Right lung (tissue), 5 donors: ENCODE data around the gene LRIG1. TPM values are rescaled to one million over a fixed set of nuclear protein-coding genes. Genes with fewer than 3 reads are reported as not detected.
"Not testable (repeated sequence)": the region's sequence is repeated elsewhere in the genome, so short reads cannot be mapped to it uniquely, and the experiment has no call there.

Source experiments
- DNase-seq, 2 donors: peaks; one replicate each; pipeline ENCODE4 v3.0.0-alpha.2; 2013
- polyA plus RNA-seq, 5 donors: library from polyadenylated mRNA; unstranded; fragments of 120-200 nt; gene quantifications; one replicate each; pipeline versions ENCODE4 v1.2.1 to v1.2.3, GENCODE V29; 2013; ENCODE audit warnings: inconsistent platforms in 1 of 5, low replicate concordance in 1 of 5; ENCODE audit not compliant: insufficient read length in 5 of 5, insufficient read depth in 1 of 5

Gene LRIG1
- polyA plus RNA-seq, 5 donors, result 28.9 to 40.5 (median 37.3) TPM

GRCh38 chr3:66442254-66443117, 58.3 kb downstream of the LRIG1 start:
- peak; percentile 71 to 78 for DNase-seq

- DNase-seq, result no peak
These were observed 59.1 kb downstream of the LRIG1 start for GRCh38 chr3:66441692-66442091.

- DNase-seq, result no peak
These were observed 59.7 kb downstream of the LRIG1 start for GRCh38 chr3:66441129-66441528.

- DNase-seq, result no peak
These were observed 61.0 kb downstream of the LRIG1 start for GRCh38 chr3:66439666-66440344.

- no peak for DNase-seq
These were observed 62.8 kb downstream of the LRIG1 start for GRCh38 chr3:66438046-66438445.

- DNase-seq, result no peak
These were observed 63.4 kb downstream of the LRIG1 start for GRCh38 chr3:66437341-66437929.

- DNase-seq, result no peak
These were observed 64.8 kb downstream of the LRIG1 start for GRCh38 chr3:66435989-66436388.

- no peak for DNase-seq
These were observed 66.1 kb downstream of the LRIG1 start for GRCh38 chr3:66434726-66435125.

GRCh38 chr3:66433522-66433782, 67.4 kb downstream of the LRIG1 start:
- no peak for DNase-seq

GRCh38 chr3:66432767-66433521, 67.9 kb downstream of the LRIG1 start:
- no peak for DNase-seq

GRCh38 chr3:66432041-66432766, 68.6 kb downstream of the LRIG1 start:
- DNase-seq, result no peak

GRCh38 chr3:66431494-66431893, 69.3 kb downstream of the LRIG1 start:
- no peak for DNase-seq

GRCh38 chr3:66430876-66431275, 69.9 kb downstream of the LRIG1 start:
- DNase-seq, result no peak

GRCh38 chr3:66428733-66429132, 72.1 kb downstream of the LRIG1 start:
- DNase-seq, result no peak

GRCh38 chr3:66427951-66428474, 72.8 kb downstream of the LRIG1 start:
- DNase-seq, result no peak

- DNase-seq, result no peak
These were observed 73.5 kb downstream of the LRIG1 start for GRCh38 chr3:66427352-66427751.

- DNase-seq, result no peak
These were observed 74.7 kb downstream of the LRIG1 start for GRCh38 chr3:66426135-66426534.

GRCh38 chr3:66425576-66426114, 75.2 kb downstream of the LRIG1 start:
- DNase-seq, result no peak

GRCh38 chr3:66425032-66425431, 75.8 kb downstream of the LRIG1 start:
- no peak for DNase-seq

GRCh38 chr3:66423791-66424190, 77.0 kb downstream of the LRIG1 start:
- DNase-seq, result no peak

GRCh38 chr3:66421893-66422292, 78.9 kb downstream of the LRIG1 start:
- DNase-seq, result not testable (repeated sequence)
